Measurements from ENCODE around the gene MYO5B. TPM values are rescaled to one million over a fixed set of nuclear protein-coding genes. Genes with fewer than 3 reads are reported as not detected.

The MYO5B gene
- total and polyA plus RNA-seq, 2 of the 4 experiments (the other 2 are of a cell fraction) = 0.24 to 0.54 TPM

DNA sequence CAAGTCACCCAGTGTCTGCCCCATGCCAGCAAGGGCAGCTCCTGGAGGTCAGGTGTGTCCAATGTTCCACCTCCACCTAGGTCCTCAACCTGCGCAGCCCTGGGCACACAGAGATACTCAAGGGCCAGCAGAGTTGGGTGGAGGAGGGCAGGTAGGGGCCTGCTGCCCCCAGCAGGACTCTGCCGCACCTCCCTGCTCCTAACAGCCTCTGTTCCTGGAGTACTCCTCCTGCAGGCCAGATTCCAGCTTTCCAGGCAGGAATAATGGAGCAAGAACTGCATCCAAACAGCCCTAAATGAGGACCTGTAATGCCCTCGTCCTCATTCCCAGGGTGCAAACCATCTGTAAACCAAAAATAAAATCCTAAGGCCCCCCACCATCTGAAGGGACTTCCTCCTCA, 337.2 kb downstream of the MYO5B start:
- Histone ChIP-seq H4K20me1 (ENCODE audit: insufficient read depth, low read length) (no peaks in the 10 kb centered on the region), H3K23ac (ENCODE audit: low read depth, low read length) (no peak overlapping the region), H3K4ac (ENCODE audit: low read depth, low read length) (no peak overlapping the region), H4K91ac (ENCODE audit: insufficient read depth, low read depth, low read length) (no peak overlapping the region), H3K18ac (ENCODE audit: low read depth, low read length) (no peak overlapping the region), H3K9me1 (ENCODE audit: insufficient read depth, low read length) (no peaks in the 10 kb centered on the region), H2BK120ac (ENCODE audit: low read depth, low read length) (no peak overlapping the region), H3K27me3 (ENCODE audit: control insufficient read depth, insufficient read depth, low read length) (peaks cover 17% of the 10 kb centered on the region), H3K9ac (ENCODE audit: low read depth, low read length) (no peak overlapping the region), H4K5ac (ENCODE audit: low read depth, low read length) (no peak overlapping the region), H2AK5ac (ENCODE audit: low read depth, low read length) (no peak overlapping the region), H2BK5ac (ENCODE audit: low read depth, low read length, poor library complexity, severe bottlenecking) (no peak overlapping the region), H3K56ac (ENCODE audit: extremely low read depth, insufficient read depth, low read length) (no peak overlapping the region), H2BK15ac (ENCODE audit: low read depth, low read length) (no peak overlapping the region), H3K9me3 (ENCODE audit: control insufficient read depth, insufficient read depth, low read length) (no peaks in the 10 kb centered on the region), H3K79me1 (ENCODE audit: low read depth in 1 of 2, low read length in 2 of 2) (no peaks in the 10 kb centered on the region), H3K4me1 (ENCODE audit: control insufficient read depth, insufficient read depth, low read length) (no peaks in the 10 kb centered on the region), H2BK20ac (ENCODE audit: low read depth, low read length) (no peak overlapping the region), H3K27ac (ENCODE audit: insufficient read depth, low read length) (no peak overlapping the region), H3K36me3 (ENCODE audit: control insufficient read depth, insufficient read depth, low read length) (no peaks in the 10 kb centered on the region), H2AFZ (replicated peaks; ENCODE audit: low read length, poor library complexity) (no peak overlapping the region), H3K4me2 (ENCODE audit: low read depth, low read length) (no peak overlapping the region), H2AK9ac (replicated peaks; ENCODE audit: low read depth, low read length, poor library complexity) (no peak overlapping the region), H4K8ac (ENCODE audit: low read depth in 2 of 2, low read length in 2 of 2) (no peak overlapping the region), H3K14ac (replicated peaks; ENCODE audit: low read depth, low read length) (no peak overlapping the region), H3K4me3 (ENCODE audit: insufficient read depth, low read depth, low read length) (no peak overlapping the region)
- no peak for ATAC-seq (ENCODE audit: low read depth)
- no TSS peak for BruUV-seq (replicated peaks)
- DNase-seq = no peak
- intact Hi-C loops (cut with micrococcal nuclease) (loop anchor here (1.0 to 5.0 kb wide), 5 partner anchors 45 to 347 kb away; partner anchors contain the start of gene ACAA2), dilution Hi-C loops (cut with HindIII; ENCODE audit: low sequenced_read_pairs, unreplicated experiment) (no loop called here), in situ Hi-C loops (cut with MboI; ENCODE audit: low sequenced_read_pairs) (loop anchor here (5.0 kb wide), 1 partner anchor 345 kb away; no protein-coding TSS in a partner anchor)
- ChIA-PET CTCF (interaction anchor here (0.8 to 2.1 kb wide), 9 partner anchors 11 to 355 kb away, joined by 3 to 19 read pairs (median 4); no protein-coding TSS in a partner anchor), POLR2A (ENCODE audit: unreplicated experiment) (no interaction called here)
- TF ChIP-seq POLR2A (IDR thresholded peaks at IDR 0.05; ENCODE audit: low read depth, low read length) = no peak
- TF ChIP-seq RAD21 (IDR thresholded peaks at IDR 0.05; ENCODE audit: low read length) = 0 out of 2 replicates have a peak, but pooled peaks have one; percentile 4
- WGBS, 2 experiments (ENCODE audit: extremely low coverage in 2 of 2, insufficient read length in 1 of 2) = 71% methylated on average over 1 of the region's 3 CpGs; no CpG with 5 or more reads in 1 of the 2 experiments

Data from IMR-90 (cell line).